Measurements from ENCODE around the gene GPR149. TPM values are rescaled to one million over a fixed set of nuclear protein-coding genes. Genes with fewer than 3 reads are reported as not detected.

Gene GPR149
- total and polyA plus RNA-seq, 2 donors (not counting 3 experiments of a cell fraction or from before 2014, with no cell fraction given), result not detected

DNA sequence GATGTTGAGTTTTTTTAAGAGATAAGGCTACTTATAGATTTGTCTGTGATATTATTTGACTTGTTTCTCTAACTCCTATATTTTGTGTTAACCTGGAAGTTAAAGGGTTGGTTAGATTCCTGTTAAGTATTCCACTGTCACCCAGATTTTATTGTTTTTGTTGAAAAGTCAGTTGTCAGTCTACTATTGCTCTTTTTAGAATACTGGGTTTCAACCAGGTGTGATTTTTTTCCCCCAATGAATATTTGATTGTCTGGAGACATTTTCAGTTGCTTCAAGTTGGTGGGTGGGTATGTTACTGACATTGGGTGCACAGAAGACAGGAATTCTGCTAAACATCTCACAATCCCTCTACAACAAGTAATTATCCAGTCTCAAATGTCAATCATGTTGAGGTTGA lies 43.8 kb upstream of the GPR149 start:
- CTCF ChIA-PET, result no interaction called here
- BruUV-seq (replicated peaks), result no TSS peak
- dilution Hi-C loops (cut with MboI; ENCODE audit: extremely low pct_ligation_motif_present, low sequenced_read_pairs), result no loop called here
- Histone ChIP-seq H3K9me1 (replicated peaks; ENCODE audit: control insufficient read depth, extremely low read depth, insufficient read depth, low read length) (no peaks in the 10 kb centered on the region), H4K20me1 (replicated peaks; ENCODE audit: control insufficient read depth, extremely low read depth, insufficient read depth, low read length) (no peaks in the 10 kb centered on the region), H3K36me3 (ENCODE audit: control insufficient read depth in 2 of 2, extremely low read depth in 1 of 2, insufficient read depth in 2 of 2, low read length in 2 of 2) (no peaks in the 10 kb centered on the region), H3K27ac (ENCODE audit: insufficient read depth, low read depth, low read length) (no peak overlapping the region), H3K79me2 (ENCODE audit: control insufficient read depth, insufficient read depth, low read length) (no peaks in the 10 kb centered on the region), H3K27me3 (ENCODE audit: control insufficient read depth in 2 of 2, insufficient read depth in 2 of 2, low read length in 2 of 2) (no peaks in the 10 kb centered on the region), H3K4me3 (replicated peaks in 1 of 3; ENCODE audit: insufficient read depth in 1 of 3, low read depth in 1 of 3, low read length in 3 of 3) (no peak overlapping the region), H3K4me2 (ENCODE audit: insufficient read depth, low read length) (no peak overlapping the region), H2AFZ (ENCODE audit: low read depth, low read length) (no peak overlapping the region), H3K4me1 (ENCODE audit: control insufficient read depth, extremely low read depth, insufficient read depth, low read length) (no peaks in the 10 kb centered on the region), H3K9me3 (replicated peaks; ENCODE audit: control insufficient read depth, insufficient read depth, low read length) (no peaks in the 10 kb centered on the region), H3K9ac (replicated peaks; ENCODE audit: extremely low read depth, insufficient read depth, low read length) (no peak overlapping the region)
- FAIRE-seq (no peak), DNase-seq (ENCODE audit: low read depth, low spot score) (no peak)
- no peak for TF ChIP-seq POLR2A (IDR thresholded peaks at IDR 0.05; ENCODE audit: low read depth, low read length)
- no peak for TF ChIP-seq FOS (IDR thresholded peaks at IDR 0.05; ENCODE audit: borderline replicate concordance, insufficient read depth, low read length)
- TF ChIP-seq JUN (IDR thresholded peaks at IDR 0.05; ENCODE audit: borderline replicate concordance, insufficient read depth, insufficient read length, low read depth), result no peak
- no peak for TF ChIP-seq CTCF (IDR thresholded peaks at IDR 0.05; ENCODE audit: extremely low read depth in 1 of 2, insufficient read depth in 1 of 2, low read depth in 1 of 2, low read length in 2 of 2)
- no peak for TF ChIP-seq POLR2AphosphoS5 (IDR thresholded peaks at IDR 0.05; ENCODE audit: insufficient read depth, low read depth, low read length)
- no peak for TF ChIP-seq GATA2 (IDR thresholded peaks at IDR 0.05; ENCODE audit: insufficient read depth, insufficient read length, low read depth, low read length)
- TF ChIP-seq MAX (IDR thresholded peaks at IDR 0.05; ENCODE audit: insufficient read depth, insufficient read length), result no peak
- TF ChIP-seq EZH2 (IDR thresholded peaks at IDR 0.05; ENCODE audit: borderline replicate concordance, low read depth, low read length, severe bottlenecking), result no peak
- TF ChIP-seq MYC (IDR thresholded peaks at IDR 0.05; ENCODE audit: low read depth, low read length), result no peak
- intact Hi-C loops (cut with micrococcal nuclease), result no loop called here
- POLR2A ChIA-PET, result no interaction called here
